MM.1S (cell line): ENCODE results near the gene PTPRZ1.
A peak's percentile ranks its signal among the peaks of the same experiment; 100 is the strongest.

ENCODE experiments used
- DNase-seq: peaks from one replicate; pipeline ENCODE4 v3.0.0-alpha.2; 2015
- H2AFZ ChIP-seq: fragments of 300-600 bp; sonication (generic); 2 replicates; pipeline ENCODE4 v1.6.0; 2016; ENCODE audit warnings: antibody characterized with exemption, low read length
- H3F3A ChIP-seq: fragments of 300-600 bp; sonication (generic); 2 replicates; pipeline ENCODE4 v1.6.1; 2016; ENCODE audit warnings: mild to moderate bottlenecking, antibody characterized with exemption, low read length, moderate library complexity, mixed read lengths; ENCODE audit not compliant: insufficient read depth
- H3K27ac ChIP-seq: fragments of 300-600 bp; sonication (generic); 2 replicates; pipeline ENCODE4 v1.5.1; 2016; ENCODE audit warnings: mild to moderate bottlenecking, low read length
- H3K27me3 ChIP-seq: fragments of 300-600 bp; sonication (generic); replicated peaks from 2 replicates; pipeline ENCODE4 v1.6.0; 2016; ENCODE audit warnings: low read length; ENCODE audit not compliant: insufficient read depth
- H3K36me3 ChIP-seq: fragments of 300-600 bp; sonication (generic); replicated peaks from 2 replicates; pipeline ENCODE4 v1.6.1; 2016; ENCODE audit warnings: mild to moderate bottlenecking, low read length, mixed read lengths; ENCODE audit not compliant: insufficient read depth
- H3K4me1 ChIP-seq: fragments of 300-600 bp; sonication (generic); 2 replicates; pipeline ENCODE4 v1.6.1; 2016; ENCODE audit warnings: low read length, mixed read lengths
- H3K4me2 ChIP-seq: fragments of 300-600 bp; sonication (generic); 2 replicates; pipeline ENCODE4 v1.6.0; 2016; ENCODE audit warnings: low read depth, low read length
- H3K4me3 ChIP-seq: fragments of 300-600 bp; sonication (generic); 2 replicates; pipeline ENCODE4 v1.5.1; 2016; ENCODE audit warnings: low read length, mixed read lengths
- H3K79me2 ChIP-seq: fragments of 300-600 bp; sonication (generic); 2 replicates; pipeline ENCODE4 v1.6.1; 2016; ENCODE audit warnings: mixed run types, low read length, mixed read lengths
- H3K9ac ChIP-seq: fragments of 300-600 bp; sonication (generic); 2 replicates; pipeline ENCODE4 v1.6.1; 2016; ENCODE audit warnings: low read length, mixed read lengths
- H3K9me2 ChIP-seq: fragments of 300-600 bp; sonication (generic); replicated peaks from 2 replicates; pipeline ENCODE4 v1.6.1; 2016; ENCODE audit warnings: mild to moderate bottlenecking, low read length, mixed read lengths; ENCODE audit not compliant: insufficient read depth
- H3K9me3 ChIP-seq: fragments of 300-600 bp; sonication (generic); replicated peaks from 2 replicates; pipeline ENCODE4 v1.6.1; 2016; ENCODE audit warnings: mild to moderate bottlenecking, low read length, mixed read lengths; ENCODE audit not compliant: insufficient read depth
- H4K20me1 ChIP-seq: fragments of 300-600 bp; sonication (generic); 2 replicates; pipeline ENCODE4 v1.6.1; 2016; ENCODE audit warnings: mild to moderate bottlenecking, low read length, moderate library complexity, mixed read lengths; ENCODE audit not compliant: insufficient read depth
- EZH2 ChIP-seq: fragments of 300-600 bp; sonication (generic); optimal IDR thresholded peaks from 2 replicates; pipeline ENCODE3; 2017; ENCODE audit warnings: low read depth, mild to moderate bottlenecking, antibody characterized with exemption, low read length, mixed read lengths
- EZH2phosphoT487 ChIP-seq: fragments of 300-600 bp; sonication (generic); IDR thresholded peaks from 2 replicates; pipeline ENCODE4 v1.6.1; 2018; ENCODE audit warnings: antibody characterized with exemption, low read length
- TF ChIP-seq, protein P1 (sequence below): fragments of 300-600 bp; sonication (generic); IDR thresholded peaks from 2 replicates; pipeline ENCODE4 v1.5.1; 2016; ENCODE audit warnings: antibody characterized with exemption, low read length, mixed read lengths

PTPRZ1 gene

DNA sequence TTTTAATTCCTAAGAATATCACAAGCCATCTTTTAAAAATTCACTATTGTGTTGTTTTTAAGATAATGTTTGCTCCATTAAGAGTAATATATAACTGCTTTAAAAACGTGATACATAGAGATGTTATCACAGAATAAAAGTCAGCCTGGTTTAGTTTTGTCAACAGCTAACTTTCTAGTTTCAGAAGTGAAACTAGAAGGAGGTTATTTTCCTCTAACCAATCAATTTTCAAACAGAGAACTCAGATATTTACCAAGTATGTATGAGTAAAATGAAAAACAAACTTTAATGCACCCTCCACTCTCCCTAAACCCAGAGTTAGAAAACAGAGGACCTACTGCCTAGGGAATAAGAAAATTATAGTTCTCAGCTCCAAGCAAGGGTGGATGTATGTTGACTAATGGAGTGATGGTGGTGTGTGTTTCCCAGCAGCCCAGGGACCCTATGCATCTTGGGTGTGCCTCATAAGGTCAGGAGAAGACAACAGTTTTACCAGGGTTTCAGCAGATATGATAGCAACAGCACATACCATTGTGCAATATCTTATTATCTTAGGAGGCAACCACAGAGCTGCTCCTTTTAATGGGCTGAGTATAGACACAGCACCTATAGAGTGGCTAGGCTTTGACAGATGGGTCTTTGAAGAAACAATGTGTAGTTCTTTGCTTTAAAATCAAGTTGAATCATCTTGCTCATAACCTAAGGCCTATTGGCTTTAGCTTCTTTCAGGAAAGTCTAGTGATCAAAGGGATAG lies 58.4 kb downstream of the PTPRZ1 start:
- DNase-seq: peak; percentile 19
- H3K9me3 ChIP-seq: no peaks in the 10 kb centered on the region
- H3K9me2 ChIP-seq: no peaks in the 10 kb centered on the region
- no peak overlapping the region for H3K27ac ChIP-seq
- H3K4me3 ChIP-seq: no peak overlapping the region
- H3K9ac ChIP-seq: no peak overlapping the region
- TF ChIP-seq, protein P1, sequence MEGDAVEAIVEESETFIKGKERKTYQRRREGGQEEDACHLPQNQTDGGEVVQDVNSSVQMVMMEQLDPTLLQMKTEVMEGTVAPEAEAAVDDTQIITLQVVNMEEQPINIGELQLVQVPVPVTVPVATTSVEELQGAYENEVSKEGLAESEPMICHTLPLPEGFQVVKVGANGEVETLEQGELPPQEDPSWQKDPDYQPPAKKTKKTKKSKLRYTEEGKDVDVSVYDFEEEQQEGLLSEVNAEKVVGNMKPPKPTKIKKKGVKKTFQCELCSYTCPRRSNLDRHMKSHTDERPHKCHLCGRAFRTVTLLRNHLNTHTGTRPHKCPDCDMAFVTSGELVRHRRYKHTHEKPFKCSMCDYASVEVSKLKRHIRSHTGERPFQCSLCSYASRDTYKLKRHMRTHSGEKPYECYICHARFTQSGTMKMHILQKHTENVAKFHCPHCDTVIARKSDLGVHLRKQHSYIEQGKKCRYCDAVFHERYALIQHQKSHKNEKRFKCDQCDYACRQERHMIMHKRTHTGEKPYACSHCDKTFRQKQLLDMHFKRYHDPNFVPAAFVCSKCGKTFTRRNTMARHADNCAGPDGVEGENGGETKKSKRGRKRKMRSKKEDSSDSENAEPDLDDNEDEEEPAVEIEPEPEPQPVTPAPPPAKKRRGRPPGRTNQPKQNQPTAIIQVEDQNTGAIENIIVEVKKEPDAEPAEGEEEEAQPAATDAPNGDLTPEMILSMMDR: no peak
- H3K79me2 ChIP-seq: no peaks in the 10 kb centered on the region
- H3K4me2 ChIP-seq: 0 out of 2 replicates have a peak overlapping the region, but pooled peaks have one; percentile 1
- no peaks in the 10 kb centered on the region for H4K20me1 ChIP-seq
- no peaks in the 10 kb centered on the region for H3K36me3 ChIP-seq
- H3K27me3 ChIP-seq: no peaks in the 10 kb centered on the region
- H3F3A ChIP-seq: no peaks in the 10 kb centered on the region
- H2AFZ ChIP-seq: no peak overlapping the region
- peaks cover 7% of the 10 kb centered on the region; the same call in 1 of the 2 replicates for H3K4me1 ChIP-seq

DNA sequence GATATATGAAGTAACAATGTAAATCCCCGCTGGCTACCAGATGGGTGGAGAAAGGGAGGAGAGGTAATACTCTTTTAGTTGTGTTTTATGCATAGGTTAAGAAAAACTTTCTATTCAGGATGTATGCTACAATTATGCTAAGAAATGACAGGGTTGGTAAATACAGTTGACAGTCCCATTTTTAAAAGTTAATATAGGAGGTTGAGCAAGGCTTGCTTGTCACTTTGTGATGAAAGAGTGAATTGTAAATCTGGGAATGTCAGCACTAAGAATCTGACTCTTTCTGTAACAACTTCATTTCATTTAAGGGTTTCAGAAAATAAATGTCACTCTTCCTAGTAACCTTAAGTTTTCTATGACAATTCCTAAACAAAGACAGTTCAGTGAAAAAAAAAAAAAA lies 59.8 kb downstream of the PTPRZ1 start:
- Histone ChIP-seq H3F3A (no peaks in the 10 kb centered on the region), H3K9me2 (no peaks in the 10 kb centered on the region), H3K4me1 (peaks cover 7% of the 10 kb centered on the region; the same call in 1 of the 2 replicates), H2AFZ (no peak overlapping the region), H3K4me2 (no peak overlapping the region), H3K79me2 (no peaks in the 10 kb centered on the region), H3K27ac (no peak overlapping the region), H3K36me3 (no peaks in the 10 kb centered on the region), H3K9me3 (no peaks in the 10 kb centered on the region), H3K9ac (no peak overlapping the region), H3K27me3 (no peaks in the 10 kb centered on the region), H4K20me1 (no peaks in the 10 kb centered on the region), H3K4me3 (no peak overlapping the region)
- TF ChIP-seq, protein P1: no peak
- no peak for TF ChIP-seq EZH2
- TF ChIP-seq EZH2phosphoT487: no peak
- DNase-seq: no peak

DNA sequence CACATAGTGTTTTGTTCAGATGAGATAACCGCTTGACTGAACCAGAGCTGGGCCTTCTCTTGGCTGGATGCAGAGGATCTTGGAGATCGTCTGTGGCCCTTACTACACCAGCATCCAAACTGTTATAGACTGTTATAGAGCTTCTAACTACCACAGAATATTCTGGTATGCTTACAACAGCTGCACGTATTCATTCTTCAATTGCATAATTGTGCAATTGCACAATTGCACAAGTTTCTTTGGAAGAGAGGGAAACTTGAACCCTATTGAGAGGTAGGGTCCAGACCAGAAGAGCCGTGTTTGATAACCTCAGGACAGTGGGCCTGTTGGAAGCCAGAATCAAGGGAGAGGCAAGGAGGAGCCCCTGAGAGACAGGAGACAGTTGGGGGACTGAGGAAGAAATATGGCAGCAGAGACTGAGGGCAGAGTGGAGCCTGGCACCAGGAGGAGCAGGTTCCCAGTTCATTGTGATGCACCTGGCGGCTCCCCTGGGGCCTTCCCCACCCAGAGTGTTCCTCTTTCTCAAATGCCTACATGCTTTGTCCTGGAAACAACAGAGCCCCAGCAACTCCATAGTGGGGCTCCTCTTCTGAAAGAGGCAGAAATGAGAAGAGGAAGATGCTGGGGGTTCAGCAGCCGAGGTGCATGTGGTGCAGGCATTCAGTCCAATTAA lies 64.1 kb downstream of the PTPRZ1 start:
- TF ChIP-seq EZH2: no peak
- no peak for TF ChIP-seq EZH2phosphoT487
- TF ChIP-seq, protein P1: no peak
- no peak for DNase-seq
- no peaks in the 10 kb centered on the region for H3K27me3 ChIP-seq
- no peaks in the 10 kb centered on the region for H4K20me1 ChIP-seq
- H3F3A ChIP-seq: no peaks in the 10 kb centered on the region
- no peak overlapping the region for H3K4me3 ChIP-seq
- no peaks in the 10 kb centered on the region for H3K36me3 ChIP-seq
- H3K4me2 ChIP-seq: no peak overlapping the region
- 0 out of 2 replicates have a peak, but pooled peaks cover 3% of the 10 kb centered on the region for H3K4me1 ChIP-seq
- no peak overlapping the region for H3K9ac ChIP-seq
- no peaks in the 10 kb centered on the region for H3K9me3 ChIP-seq
- H2AFZ ChIP-seq: no peak overlapping the region
- no peaks in the 10 kb centered on the region for H3K9me2 ChIP-seq
- no peak overlapping the region for H3K27ac ChIP-seq
- H3K79me2 ChIP-seq: no peaks in the 10 kb centered on the region
